ENCODE data around the gene SULT2A1. TPM values are rescaled to one million over a fixed set of nuclear protein-coding genes. Genes with fewer than 3 reads are reported as not detected.

The SULT2A1 gene
- total and polyA plus RNA-seq, 2 of the 4 experiments (the other 2 are of a cell fraction): not detected

- in situ Hi-C loops (cut with MboI; ENCODE audit: low sequenced_read_pairs) (no loop called here), dilution Hi-C loops (cut with HindIII; ENCODE audit: low sequenced_read_pairs, unreplicated experiment) (no loop called here), intact Hi-C loops (cut with micrococcal nuclease) (no loop called here)
- Histone ChIP-seq H3K36me3 (ENCODE audit: control insufficient read depth, insufficient read depth, low read length) (no peaks in the 10 kb centered on the region), H3K4me2 (ENCODE audit: low read depth, low read length) (no peak overlapping the region), H2BK15ac (ENCODE audit: low read depth, low read length) (no peak overlapping the region), H3K4ac (ENCODE audit: low read depth, low read length) (no peak overlapping the region), H3K27me3 (ENCODE audit: control insufficient read depth, insufficient read depth, low read length) (peaks cover 19% of the 10 kb centered on the region), H2AK5ac (ENCODE audit: low read depth, low read length) (no peak overlapping the region), H3K9me3 (ENCODE audit: control insufficient read depth, insufficient read depth, low read length) (no peaks in the 10 kb centered on the region), H3K4me1 (ENCODE audit: control insufficient read depth, insufficient read depth, low read length) (no peaks in the 10 kb centered on the region), H2BK5ac (ENCODE audit: low read depth, low read length, poor library complexity, severe bottlenecking) (no peak overlapping the region), H2AK9ac (replicated peaks; ENCODE audit: low read depth, low read length, poor library complexity) (no peak overlapping the region), H4K5ac (ENCODE audit: low read depth, low read length) (no peak overlapping the region), H4K91ac (ENCODE audit: insufficient read depth, low read depth, low read length) (no peak overlapping the region), H4K20me1 (ENCODE audit: insufficient read depth, low read length) (no peaks in the 10 kb centered on the region), H3K27ac (ENCODE audit: insufficient read depth, low read length) (no peak overlapping the region), H3K56ac (ENCODE audit: extremely low read depth, insufficient read depth, low read length) (no peak overlapping the region), H3K9ac (ENCODE audit: low read depth, low read length) (no peak overlapping the region), H3K9me1 (ENCODE audit: insufficient read depth, low read length) (no peaks in the 10 kb centered on the region), H2AFZ (replicated peaks; ENCODE audit: low read length, poor library complexity) (no peak overlapping the region), H3K79me1 (ENCODE audit: low read depth in 1 of 2, low read length in 2 of 2) (no peaks in the 10 kb centered on the region), H2BK20ac (ENCODE audit: low read depth, low read length) (no peak overlapping the region), H3K4me3 (ENCODE audit: insufficient read depth, low read depth, low read length) (no peak overlapping the region), H3K14ac (replicated peaks; ENCODE audit: low read depth, low read length) (no peak overlapping the region), H2BK120ac (ENCODE audit: low read depth, low read length) (no peak overlapping the region), H3K18ac (ENCODE audit: low read depth, low read length) (no peak overlapping the region), H4K8ac (ENCODE audit: low read depth in 2 of 2, low read length in 2 of 2) (no peak overlapping the region), H3K23ac (ENCODE audit: low read depth, low read length) (no peak overlapping the region)
- POLR2A ChIA-PET (ENCODE audit: unreplicated experiment): no interaction called here
- DNase-seq: no peak
- CTCF ChIA-PET: interaction anchor here (0.9 kb wide), 1 partner anchor 10 kb away, joined by 5 read pairs; no protein-coding TSS in a partner anchor
- WGBS, 2 experiments (ENCODE audit: extremely low coverage in 2 of 2, insufficient read length in 1 of 2): no CpG with 5 or more reads among the region's 5 CpGs
- TF ChIP-seq MAZ (IDR thresholded peaks at IDR 0.05; ENCODE audit: borderline replicate concordance, low read depth, low read length): no peak
- no peak for TF ChIP-seq NFE2L2 (IDR thresholded peaks at IDR 0.05; ENCODE audit: low read depth, low read length)
- TF ChIP-seq, protein P1, sequence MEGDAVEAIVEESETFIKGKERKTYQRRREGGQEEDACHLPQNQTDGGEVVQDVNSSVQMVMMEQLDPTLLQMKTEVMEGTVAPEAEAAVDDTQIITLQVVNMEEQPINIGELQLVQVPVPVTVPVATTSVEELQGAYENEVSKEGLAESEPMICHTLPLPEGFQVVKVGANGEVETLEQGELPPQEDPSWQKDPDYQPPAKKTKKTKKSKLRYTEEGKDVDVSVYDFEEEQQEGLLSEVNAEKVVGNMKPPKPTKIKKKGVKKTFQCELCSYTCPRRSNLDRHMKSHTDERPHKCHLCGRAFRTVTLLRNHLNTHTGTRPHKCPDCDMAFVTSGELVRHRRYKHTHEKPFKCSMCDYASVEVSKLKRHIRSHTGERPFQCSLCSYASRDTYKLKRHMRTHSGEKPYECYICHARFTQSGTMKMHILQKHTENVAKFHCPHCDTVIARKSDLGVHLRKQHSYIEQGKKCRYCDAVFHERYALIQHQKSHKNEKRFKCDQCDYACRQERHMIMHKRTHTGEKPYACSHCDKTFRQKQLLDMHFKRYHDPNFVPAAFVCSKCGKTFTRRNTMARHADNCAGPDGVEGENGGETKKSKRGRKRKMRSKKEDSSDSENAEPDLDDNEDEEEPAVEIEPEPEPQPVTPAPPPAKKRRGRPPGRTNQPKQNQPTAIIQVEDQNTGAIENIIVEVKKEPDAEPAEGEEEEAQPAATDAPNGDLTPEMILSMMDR (conservative IDR thresholded peaks at IDR 0.05; ENCODE audit: low read depth, low read length): no peak
- TF ChIP-seq BHLHE40 (IDR thresholded peaks at IDR 0.05; ENCODE audit: low read depth, low read length): no peak
- ATAC-seq (ENCODE audit: low read depth): no peak
- BruUV-seq (replicated peaks): no TSS peak
Observed at GRCh38 chr19:47853003-47853402, 33.1 kb downstream of the SULT2A1 start.

All from IMR-90 (cell line).